GM21723 (cell line): ENCODE measurements around the gene IARS1.

Experiments
- ATAC-seq: cut with Tn5 transposase; IDR thresholded peaks from one replicate; pipeline ENCODE4 v1.9.1; 2021; ENCODE audit warnings: mild to moderate bottlenecking, moderate library complexity; ENCODE audit not compliant: unreplicated experiment

The IARS1 gene

DNA sequence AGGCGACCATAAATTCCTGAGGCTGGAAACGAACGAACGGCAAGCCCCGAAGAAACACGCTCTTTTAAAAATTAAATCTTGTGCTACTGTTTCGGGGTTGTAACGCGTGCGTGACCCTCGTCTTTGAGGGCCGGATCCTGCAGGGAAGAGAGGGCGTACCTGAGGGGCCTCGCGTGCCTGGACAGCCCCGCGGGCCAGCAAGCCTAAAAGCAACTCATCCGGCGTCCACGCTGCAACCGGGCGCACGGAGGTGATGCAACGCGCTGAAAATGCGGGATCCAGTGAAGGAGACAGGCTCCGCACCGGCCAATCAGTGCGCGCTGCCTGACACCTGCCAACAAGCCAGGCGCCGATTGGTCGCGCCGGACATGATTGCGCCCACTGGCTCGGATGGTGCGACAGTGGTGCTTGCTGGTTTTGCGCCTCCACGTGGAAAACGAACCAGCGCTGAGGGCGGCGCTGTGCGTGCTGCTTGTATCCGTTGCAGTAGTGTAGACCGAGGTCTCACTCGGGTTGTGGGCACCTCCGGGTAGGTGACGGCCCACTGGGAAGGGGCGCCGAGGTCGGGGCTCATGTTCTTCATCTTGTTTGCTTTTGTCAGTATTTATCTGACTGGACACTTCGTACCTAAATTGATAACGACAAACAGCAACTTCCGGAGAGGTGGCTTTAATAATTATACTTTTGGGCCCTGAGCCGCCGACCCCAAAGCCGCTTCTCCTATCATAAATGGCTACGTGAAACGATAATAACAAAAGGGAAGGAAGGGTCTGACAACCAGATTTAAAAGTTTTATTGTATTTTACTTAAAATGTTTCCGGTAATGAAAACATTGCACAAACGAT, at the start of gene IARS1:
TSS of gene IARS1 (minus strand) at position 246 of the 845 bp plus-strand sequence. CDS start 4,278 bp downstream, outside the sequence.
- peak; percentile 93 for ATAC-seq

GRCh38 chr9:92342825-92343488, 49.5 kb upstream of the IARS1 start:
- no peak for ATAC-seq

- no peak for ATAC-seq
Observed at GRCh38 chr9:92341578-92341977, 48.1 kb upstream of the IARS1 start.

DNA sequence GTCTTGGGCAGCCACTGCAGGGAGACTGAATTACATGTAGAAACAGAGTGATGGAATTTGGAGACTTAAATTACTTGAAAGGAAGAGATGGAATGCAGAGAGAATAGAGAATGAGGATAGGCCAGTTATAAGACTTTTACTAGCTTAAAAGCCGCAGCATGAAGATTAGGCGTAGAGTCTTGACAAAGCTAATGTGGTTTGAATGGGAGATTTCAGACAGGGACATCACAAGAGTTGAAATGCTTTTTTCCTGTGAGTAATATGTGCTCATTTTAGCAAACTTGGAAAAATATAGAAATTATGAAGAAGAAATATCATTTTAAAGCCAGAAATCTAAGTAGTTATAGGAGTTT, 39.8 kb upstream of the IARS1 start:
- ATAC-seq, result no peak

- ATAC-seq, result no peak
Observed at GRCh38 chr9:92332577-92333281, 39.2 kb upstream of the IARS1 start.

GRCh38 chr9:92328225-92328624, 34.7 kb upstream of the IARS1 start:
- ATAC-seq, result no peak

- no peak for ATAC-seq
Observed at GRCh38 chr9:92327283-92327850, 33.9 kb upstream of the IARS1 start.

DNA sequence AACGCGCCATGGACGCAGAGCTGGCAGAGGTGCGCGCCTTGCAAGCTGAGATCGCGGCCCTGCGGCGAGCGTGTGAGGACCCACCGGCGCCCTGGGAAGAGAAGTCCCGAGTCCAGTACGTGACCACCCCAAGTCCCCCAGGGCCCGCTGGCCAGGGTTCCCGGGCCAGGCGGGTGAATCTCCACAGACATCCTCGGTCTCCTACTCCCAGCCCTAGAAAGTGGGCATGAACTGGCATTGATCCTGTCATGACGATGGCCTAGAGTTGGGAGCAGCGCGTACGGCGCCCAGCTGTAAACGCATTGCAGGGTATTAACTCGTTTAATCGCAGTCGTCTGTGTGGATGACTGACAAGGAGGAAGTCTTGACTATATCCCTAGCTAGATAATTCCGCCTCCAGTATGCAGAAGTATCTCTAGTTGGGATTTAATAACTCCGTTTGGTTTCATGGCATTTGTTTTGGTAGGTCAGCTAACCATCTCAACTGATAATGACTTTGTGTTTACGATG, 32.5 kb upstream of the IARS1 start:
- no peak for ATAC-seq

DNA sequence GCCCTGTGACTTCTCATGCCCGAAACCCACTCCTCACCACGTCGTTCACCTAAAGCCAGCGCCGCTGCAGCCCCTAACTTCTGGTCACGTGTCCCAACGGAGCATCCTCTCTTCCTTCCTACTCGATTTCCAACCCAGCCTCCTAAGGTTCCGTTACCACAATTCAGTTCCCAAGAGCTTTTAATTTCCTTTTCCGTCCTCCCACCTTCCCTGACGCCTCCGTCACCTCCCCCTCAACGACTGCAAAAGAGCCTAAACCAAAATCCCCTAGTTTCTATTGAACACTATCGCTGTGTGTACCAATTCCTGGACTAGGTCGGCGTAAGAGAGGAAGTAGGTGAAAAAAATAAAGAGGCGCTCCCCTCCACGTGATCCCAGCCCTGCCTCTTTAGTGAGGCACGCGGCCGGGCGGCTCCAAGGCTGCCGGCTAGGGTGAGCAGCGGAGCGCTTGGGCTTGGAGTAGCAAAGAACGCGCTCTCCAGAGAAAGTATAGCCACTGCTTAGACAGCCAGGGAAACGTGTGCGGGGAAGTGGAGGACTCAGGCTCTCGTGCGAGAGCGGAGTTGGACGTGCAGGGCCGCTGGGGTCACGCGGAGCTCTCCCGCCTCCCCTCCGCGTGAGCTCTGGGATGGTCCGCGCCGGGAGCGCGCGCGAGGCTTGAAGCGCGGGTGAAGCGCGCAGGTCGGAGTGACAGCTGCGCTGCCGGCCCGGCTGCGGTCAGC, 31.9 kb upstream of the IARS1 start, which contains the start of the genes CENPP and NOL8:
TSS of gene CENPP (plus strand) at position 685 of the 722 bp plus-strand sequence.
TSS of gene NOL8 (minus strand) at position 82 of the 722 bp plus-strand sequence. CDS start 1,189 bp downstream, outside the sequence.
- ATAC-seq, result peak; percentile 94

DNA sequence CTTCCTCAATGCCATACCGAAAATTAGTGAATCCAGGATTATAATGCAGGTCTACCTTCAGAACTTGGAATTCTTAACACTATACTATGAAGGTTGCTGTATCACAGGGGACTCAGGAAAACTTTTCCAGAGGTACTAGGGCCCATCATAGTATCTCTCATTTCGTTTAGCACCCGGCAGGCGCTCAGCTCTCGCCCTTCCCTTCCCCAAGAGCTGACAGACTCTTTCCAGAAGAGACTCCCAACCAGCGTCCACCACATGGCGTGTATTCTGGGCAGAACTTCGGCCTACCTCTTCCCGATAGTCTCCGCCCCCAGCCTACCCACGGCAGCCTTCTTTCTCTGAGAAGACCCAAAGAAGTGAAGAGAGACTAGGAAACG, 31.4 kb upstream of the IARS1 start:
- peak; percentile 15 for ATAC-seq

DNA sequence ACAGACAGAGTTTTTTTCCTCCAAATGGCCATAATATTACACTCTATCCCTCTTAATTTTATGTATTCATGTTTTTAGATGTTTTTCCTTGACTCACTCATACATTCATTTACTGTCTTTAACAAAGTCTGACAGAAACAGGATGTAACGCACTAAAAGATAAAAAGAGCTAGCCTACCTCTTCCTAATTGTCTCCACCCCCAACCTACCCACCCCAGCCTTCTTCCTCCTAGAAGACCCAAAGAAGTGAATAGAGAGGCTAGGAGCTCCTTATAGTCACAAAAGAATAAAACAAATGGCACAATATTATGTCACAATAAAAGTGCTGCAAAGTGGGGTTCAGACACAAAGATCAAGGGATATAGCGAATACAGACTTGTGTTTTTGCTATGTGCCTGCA, 30.9 kb upstream of the IARS1 start:
- ATAC-seq, result no peak

- ATAC-seq, result no peak
Observed at GRCh38 chr9:92315456-92315855, 22.0 kb upstream of the IARS1 start.

DNA sequence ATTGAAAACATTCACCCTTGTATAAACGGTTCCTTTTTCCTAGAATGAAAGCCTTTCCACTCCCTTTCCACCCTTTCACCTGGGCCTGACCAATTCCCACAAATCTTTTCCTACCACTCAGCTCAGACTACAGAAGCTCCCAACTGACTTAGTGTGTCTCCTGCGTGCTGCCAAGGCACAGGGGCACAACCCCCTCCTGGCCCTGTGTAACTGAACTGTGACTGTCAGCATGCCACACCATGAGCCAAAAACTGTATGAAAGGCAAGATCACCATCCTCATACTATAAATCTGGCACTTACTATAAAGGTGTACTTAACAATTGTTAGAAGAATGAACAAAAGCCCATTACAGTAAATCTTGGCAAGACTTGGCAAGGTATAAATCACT, 20.1 kb upstream of the IARS1 start:
- ATAC-seq, result no peak

- no peak for ATAC-seq
Observed at GRCh38 chr9:92312887-92313623, 19.6 kb upstream of the IARS1 start.

GRCh38 chr9:92310562-92310961, 17.1 kb upstream of the IARS1 start:
- ATAC-seq, result no peak

DNA sequence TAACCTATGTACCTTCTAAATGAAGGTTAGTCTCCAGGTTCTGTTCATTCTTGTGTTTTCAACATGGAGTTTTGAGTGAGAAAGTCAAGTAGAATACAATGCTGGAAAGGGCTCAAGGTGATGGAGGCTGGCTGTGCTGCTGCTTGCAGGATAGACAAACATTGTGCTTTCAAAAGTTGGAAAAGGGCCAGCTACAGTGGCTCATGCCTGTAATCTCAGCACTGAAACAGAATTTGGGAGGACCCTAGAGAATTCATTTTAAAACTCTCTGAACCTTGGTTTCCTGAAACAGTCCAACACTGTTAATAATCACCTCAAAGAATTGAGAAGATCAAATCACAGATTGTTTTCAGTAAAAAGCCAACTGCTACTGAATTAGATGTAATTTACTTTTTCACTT, 15.4 kb upstream of the IARS1 start:
- no peak for ATAC-seq

DNA sequence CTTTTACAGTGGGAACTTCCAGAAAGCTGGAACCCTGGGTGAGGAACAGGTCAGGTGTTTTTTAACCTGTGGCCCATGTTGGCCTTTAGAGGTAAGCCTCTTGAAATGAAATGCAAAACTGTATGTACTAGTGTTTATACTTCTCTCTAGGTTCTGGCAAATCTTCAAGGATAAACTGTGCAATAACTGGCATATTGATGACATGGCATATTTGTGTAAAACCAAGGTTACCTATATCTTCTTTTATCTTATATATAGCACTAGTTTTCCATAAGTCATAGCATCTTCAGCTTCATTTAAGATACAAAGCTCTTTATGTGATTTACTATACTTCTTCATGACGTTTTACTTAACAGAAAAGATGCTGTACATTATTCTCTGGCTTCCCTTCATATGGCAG, 7.4 kb upstream of the IARS1 start:
- ATAC-seq, result no peak

DNA sequence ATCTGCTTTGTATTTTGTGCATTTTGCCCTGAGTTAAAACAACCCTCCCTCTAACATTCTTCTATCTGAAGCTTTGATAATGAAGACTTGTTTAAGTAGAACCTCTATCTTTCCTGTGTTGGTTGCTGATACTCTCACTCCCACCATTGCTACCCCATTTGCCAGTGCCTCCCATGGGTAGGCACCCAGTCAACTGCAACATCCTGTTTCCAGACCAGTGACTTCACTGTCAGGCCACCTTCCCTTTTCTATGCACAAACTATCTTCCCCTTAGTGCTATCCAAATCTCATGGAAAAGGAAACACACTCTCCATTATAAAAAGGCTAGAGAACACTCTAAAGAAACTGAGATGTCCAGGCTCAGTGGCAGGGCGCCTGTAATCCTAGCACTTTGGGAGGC, 5.6 kb upstream of the IARS1 start:
- ATAC-seq, result no peak

DNA sequence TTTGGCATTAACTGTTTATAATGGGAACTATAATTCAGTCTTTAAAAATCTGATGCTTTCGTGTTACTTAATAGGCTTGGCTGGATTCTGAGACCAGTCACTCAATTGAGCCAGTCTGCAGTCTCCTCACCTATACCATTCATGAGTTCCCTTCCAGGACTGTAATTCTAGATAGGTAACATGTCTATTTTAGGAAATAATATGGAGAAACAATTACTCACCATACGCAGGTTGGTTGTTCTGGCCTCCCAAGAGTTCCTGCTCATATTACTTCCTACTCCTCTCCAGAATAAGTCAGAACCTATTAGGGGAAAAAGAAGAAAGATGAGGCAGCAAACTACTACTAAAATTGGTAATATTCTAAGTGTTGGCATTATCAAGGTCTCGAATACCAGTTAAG, 4.5 kb upstream of the IARS1 start:
- ATAC-seq, result no peak

DNA sequence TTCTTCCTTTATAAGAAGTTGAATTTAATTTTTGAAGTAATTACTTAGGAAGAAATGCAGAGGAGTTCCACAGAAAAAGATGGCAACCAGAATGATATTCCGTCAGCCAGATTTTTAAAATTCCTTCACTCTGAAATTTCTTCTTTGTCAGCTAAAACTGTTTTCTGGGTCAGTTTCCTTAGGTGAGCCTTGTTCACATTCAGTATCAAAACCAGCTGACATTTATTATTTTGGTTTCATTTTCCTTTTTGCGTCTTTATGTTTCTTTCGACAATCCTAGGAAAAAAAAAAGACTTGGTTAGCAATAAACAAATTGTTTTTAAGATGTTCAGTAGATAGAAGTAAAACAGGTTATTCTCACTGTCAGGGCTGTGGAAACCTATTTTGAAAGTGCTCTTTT, 4.1 kb upstream of the IARS1 start:
- no peak for ATAC-seq
